SK-N-SH treated with all-trans-retinoic acid at 6 μM for 48 hours (cell line): ENCODE measurements around the gene LRCH4.

Source experiments
- ATAC-seq: fragments of 200-7000 bp; cut with Tn5 transposase; 3 replicates; pipeline ENCODE4 v1.9.1; 2020; ENCODE audit warnings: mild to moderate bottlenecking, moderate library complexity
- BACH2 ChIP-seq: fragments of 250-450 bp; sonication (Bioruptor Pico); IDR thresholded peaks from 2 replicates; pipeline ENCODE4 v1.9.0; 2021; ENCODE audit warnings: mild to moderate bottlenecking, borderline replicate concordance
- CSDC2 ChIP-seq: fragments of 250-450 bp; sonication (Bioruptor Pico); IDR thresholded peaks from 2 replicates; pipeline ENCODE4 v1.5.0; 2020; ENCODE audit warnings: mild to moderate bottlenecking, moderate library complexity
- ISL1 ChIP-seq: fragments of 250-450 bp; sonication (Bioruptor Pico); IDR thresholded peaks from 2 replicates; pipeline ENCODE4 v2.1.2; 2022; ENCODE audit warnings: mild to moderate bottlenecking, moderate library complexity
- OSR1 ChIP-seq: fragments of 250-450 bp; sonication (Bioruptor Pico); IDR thresholded peaks from 2 replicates; pipeline ENCODE4 v1.8.0; 2022; ENCODE audit warnings: moderate library complexity, mild to moderate bottlenecking, inconsistent platforms
- PPARA ChIP-seq: fragments of 250-450 bp; sonication (Bioruptor Pico); IDR thresholded peaks from 2 replicates; pipeline ENCODE4 v1.5.0; 2020; ENCODE audit warnings: mild to moderate bottlenecking, borderline replicate concordance
- RARB ChIP-seq: fragments of 250-450 bp; sonication (Bioruptor Pico); IDR thresholded peaks from 2 replicates; pipeline ENCODE4 v1.8.0; 2021; ENCODE audit warnings: mild to moderate bottlenecking, moderate library complexity
- TOX ChIP-seq: fragments of 250-450 bp; sonication (Bioruptor Pico); IDR thresholded peaks from 2 replicates; pipeline ENCODE4 v1.8.0; 2021; ENCODE audit warnings: mild to moderate bottlenecking, moderate library complexity, borderline replicate concordance
- ZC3H10 ChIP-seq: fragments of 250-450 bp; sonication (Bioruptor Pico); IDR thresholded peaks from 2 replicates; pipeline ENCODE4 v1.5.1; 2021; ENCODE audit warnings: mild to moderate bottlenecking, moderate library complexity
- ZFP3 ChIP-seq: fragments of 250-450 bp; sonication (Bioruptor Pico); IDR thresholded peaks from 2 replicates; pipeline ENCODE4 v1.5.0; 2020; ENCODE audit warnings: mild to moderate bottlenecking, moderate library complexity
- ZNF565 ChIP-seq: fragments of 450-650 bp; formaldehyde crosslinking; conservative IDR thresholded peaks from 2 replicates; pipeline ENCODE4 v1.5.0; 2020; ENCODE audit warnings: low read depth, mild to moderate bottlenecking, moderate library complexity
- ZNF70 ChIP-seq: fragments of 450-650 bp; formaldehyde crosslinking; IDR thresholded peaks from 2 replicates; pipeline ENCODE4 v1.5.0; 2020; ENCODE audit warnings: mild to moderate bottlenecking, moderate library complexity
- TF ChIP-seq, protein P1 (sequence below): fragments of 250-450 bp; sonication (Bioruptor Pico); IDR thresholded peaks from 2 replicates; pipeline ENCODE4 v1.8.0; 2021; ENCODE audit warnings: low read depth, mild to moderate bottlenecking, moderate library complexity, borderline replicate concordance
- TF ChIP-seq, protein P2 (sequence below): fragments of 250-450 bp; sonication (Bioruptor Pico); IDR thresholded peaks from 2 replicates; pipeline ENCODE4 v1.5.1; 2021; ENCODE audit warnings: mild to moderate bottlenecking, moderate library complexity
- TF ChIP-seq, protein P3 (sequence below): fragments of 250-450 bp; sonication (Bioruptor Pico); IDR thresholded peaks from 2 replicates; pipeline ENCODE4 v1.5.1; 2020; ENCODE audit warnings: low read depth, mild to moderate bottlenecking, moderate library complexity
- TF ChIP-seq, protein P4 (sequence below): fragments of 250-450 bp; sonication (Bioruptor Pico); IDR thresholded peaks from 2 replicates; pipeline ENCODE4 v1.5.0; 2020; ENCODE audit warnings: mild to moderate bottlenecking, moderate library complexity
- TF ChIP-seq, protein P5 (sequence below): fragments of 250-450 bp; sonication (Bioruptor Pico); IDR thresholded peaks from 2 replicates; pipeline ENCODE4 v1.8.0; 2020; ENCODE audit warnings: mild to moderate bottlenecking, moderate library complexity, borderline replicate concordance

LRCH4 gene

DNA sequence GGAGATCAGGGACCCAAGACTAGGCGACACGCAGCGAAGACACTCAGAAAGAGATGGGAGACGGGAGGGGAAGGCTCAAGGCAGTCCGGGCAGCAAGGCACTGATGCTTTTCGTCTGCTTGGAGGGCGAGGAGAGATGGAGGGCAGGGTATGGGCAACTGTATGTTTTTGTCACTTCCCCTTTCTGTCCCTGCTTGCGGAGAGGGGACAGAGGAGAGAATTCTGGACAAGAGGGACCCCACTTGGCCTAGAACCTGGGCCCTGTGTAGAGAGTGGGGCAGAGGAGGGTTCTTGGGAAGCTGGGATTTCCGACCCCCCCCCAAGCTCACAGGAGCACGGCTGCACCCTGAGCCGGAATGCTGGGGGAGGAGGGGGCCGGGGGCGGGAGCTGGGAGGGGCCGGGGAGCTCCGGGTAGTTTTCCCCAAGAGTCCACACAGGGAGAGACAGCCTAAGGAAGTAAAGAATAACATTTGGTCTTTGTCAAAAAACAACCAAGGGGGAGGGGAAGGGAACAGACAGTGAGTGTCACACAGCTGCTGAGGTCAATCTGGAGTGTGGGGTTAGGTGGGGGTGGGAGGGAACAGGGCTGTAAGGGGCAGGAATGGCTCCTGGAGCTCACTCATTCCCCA lies 1.8 kb downstream of the LRCH4 start (continued):
- TF ChIP-seq, protein P1, sequence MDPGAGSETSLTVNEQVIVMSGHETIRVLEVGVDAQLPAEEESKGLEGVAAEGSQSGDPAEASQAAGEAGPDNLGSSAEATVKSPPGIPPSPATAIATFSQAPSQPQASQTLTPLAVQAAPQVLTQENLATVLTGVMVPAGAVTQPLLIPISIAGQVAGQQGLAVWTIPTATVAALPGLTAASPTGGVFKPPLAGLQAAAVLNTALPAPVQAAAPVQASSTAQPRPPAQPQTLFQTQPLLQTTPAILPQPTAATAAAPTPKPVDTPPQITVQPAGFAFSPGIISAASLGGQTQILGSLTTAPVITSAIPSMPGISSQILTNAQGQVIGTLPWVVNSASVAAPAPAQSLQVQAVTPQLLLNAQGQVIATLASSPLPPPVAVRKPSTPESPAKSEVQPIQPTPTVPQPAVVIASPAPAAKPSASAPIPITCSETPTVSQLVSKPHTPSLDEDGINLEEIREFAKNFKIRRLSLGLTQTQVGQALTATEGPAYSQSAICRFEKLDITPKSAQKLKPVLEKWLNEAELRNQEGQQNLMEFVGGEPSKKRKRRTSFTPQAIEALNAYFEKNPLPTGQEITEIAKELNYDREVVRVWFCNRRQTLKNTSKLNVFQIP = no peak
- TF ChIP-seq PPARA (CRISPR knock-in tag) (no peak), ISL1 (CRISPR knock-in tag) (no peak), RARB (no peak), TOX (no peak), ZFP3 (CRISPR knock-in tag) (no peak), CSDC2 (CRISPR knock-in tag) (no peak), OSR1 (CRISPR knock-in tag) (no peak), ZC3H10 (CRISPR knock-in tag) (no peak), BACH2 (CRISPR knock-in tag) (no peak)
- TF ChIP-seq, protein P2, sequence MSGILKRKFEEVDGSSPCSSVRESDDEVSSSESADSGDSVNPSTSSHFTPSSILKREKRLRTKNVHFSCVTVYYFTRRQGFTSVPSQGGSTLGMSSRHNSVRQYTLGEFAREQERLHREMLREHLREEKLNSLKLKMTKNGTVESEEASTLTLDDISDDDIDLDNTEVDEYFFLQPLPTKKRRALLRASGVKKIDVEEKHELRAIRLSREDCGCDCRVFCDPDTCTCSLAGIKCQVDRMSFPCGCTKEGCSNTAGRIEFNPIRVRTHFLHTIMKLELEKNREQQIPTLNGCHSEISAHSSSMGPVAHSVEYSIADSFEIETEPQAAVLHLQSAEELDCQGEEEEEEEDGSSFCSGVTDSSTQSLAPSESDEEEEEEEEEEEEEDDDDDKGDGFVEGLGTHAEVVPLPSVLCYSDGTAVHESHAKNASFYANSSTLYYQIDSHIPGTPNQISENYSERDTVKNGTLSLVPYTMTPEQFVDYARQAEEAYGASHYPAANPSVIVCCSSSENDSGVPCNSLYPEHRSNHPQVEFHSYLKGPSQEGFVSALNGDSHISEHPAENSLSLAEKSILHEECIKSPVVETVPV (CRISPR knock-in tag) = no peak
- TF ChIP-seq, protein P3, sequence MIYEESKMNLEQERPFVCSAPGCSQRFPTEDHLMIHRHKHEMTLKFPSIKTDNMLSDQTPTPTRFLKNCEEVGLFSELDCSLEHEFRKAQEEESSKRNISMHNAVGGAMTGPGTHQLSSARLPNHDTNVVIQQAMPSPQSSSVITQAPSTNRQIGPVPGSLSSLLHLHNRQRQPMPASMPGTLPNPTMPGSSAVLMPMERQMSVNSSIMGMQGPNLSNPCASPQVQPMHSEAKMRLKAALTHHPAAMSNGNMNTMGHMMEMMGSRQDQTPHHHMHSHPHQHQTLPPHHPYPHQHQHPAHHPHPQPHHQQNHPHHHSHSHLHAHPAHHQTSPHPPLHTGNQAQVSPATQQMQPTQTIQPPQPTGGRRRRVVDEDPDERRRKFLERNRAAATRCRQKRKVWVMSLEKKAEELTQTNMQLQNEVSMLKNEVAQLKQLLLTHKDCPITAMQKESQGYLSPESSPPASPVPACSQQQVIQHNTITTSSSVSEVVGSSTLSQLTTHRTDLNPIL = no peak
- TF ChIP-seq, all 23 proteins: peak for 0

GRCh38 chr7:100583132-100584053 lies 2.5 kb downstream of the LRCH4 start:
- TF ChIP-seq, protein P4, sequence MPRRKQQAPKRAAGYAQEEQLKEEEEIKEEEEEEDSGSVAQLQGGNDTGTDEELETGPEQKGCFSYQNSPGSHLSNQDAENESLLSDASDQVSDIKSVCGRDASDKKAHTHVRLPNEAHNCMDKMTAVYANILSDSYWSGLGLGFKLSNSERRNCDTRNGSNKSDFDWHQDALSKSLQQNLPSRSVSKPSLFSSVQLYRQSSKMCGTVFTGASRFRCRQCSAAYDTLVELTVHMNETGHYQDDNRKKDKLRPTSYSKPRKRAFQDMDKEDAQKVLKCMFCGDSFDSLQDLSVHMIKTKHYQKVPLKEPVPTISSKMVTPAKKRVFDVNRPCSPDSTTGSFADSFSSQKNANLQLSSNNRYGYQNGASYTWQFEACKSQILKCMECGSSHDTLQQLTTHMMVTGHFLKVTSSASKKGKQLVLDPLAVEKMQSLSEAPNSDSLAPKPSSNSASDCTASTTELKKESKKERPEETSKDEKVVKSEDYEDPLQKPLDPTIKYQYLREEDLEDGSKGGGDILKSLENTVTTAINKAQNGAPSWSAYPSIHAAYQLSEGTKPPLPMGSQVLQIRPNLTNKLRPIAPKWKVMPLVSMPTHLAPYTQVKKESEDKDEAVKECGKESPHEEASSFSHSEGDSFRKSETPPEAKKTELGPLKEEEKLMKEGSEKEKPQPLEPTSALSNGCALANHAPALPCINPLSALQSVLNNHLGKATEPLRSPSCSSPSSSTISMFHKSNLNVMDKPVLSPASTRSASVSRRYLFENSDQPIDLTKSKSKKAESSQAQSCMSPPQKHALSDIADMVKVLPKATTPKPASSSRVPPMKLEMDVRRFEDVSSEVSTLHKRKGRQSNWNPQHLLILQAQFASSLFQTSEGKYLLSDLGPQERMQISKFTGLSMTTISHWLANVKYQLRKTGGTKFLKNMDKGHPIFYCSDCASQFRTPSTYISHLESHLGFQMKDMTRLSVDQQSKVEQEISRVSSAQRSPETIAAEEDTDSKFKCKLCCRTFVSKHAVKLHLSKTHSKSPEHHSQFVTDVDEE (CRISPR knock-in tag) = no peak
- TF ChIP-seq, protein P5, sequence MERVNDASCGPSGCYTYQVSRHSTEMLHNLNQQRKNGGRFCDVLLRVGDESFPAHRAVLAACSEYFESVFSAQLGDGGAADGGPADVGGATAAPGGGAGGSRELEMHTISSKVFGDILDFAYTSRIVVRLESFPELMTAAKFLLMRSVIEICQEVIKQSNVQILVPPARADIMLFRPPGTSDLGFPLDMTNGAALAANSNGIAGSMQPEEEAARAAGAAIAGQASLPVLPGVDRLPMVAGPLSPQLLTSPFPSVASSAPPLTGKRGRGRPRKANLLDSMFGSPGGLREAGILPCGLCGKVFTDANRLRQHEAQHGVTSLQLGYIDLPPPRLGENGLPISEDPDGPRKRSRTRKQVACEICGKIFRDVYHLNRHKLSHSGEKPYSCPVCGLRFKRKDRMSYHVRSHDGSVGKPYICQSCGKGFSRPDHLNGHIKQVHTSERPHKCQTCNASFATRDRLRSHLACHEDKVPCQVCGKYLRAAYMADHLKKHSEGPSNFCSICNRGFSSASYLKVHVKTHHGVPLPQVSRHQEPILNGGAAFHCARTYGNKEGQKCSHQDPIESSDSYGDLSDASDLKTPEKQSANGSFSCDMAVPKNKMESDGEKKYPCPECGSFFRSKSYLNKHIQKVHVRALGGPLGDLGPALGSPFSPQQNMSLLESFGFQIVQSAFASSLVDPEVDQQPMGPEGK (CRISPR knock-in tag) = no peak
- TF ChIP-seq ZC3H10 (CRISPR knock-in tag) (no peak), ZNF70 (CRISPR knock-in tag) (no peak)
- TF ChIP-seq, protein P2 (CRISPR knock-in tag) = no peak
- TF ChIP-seq, all 23 proteins: peak for 0

GRCh38 chr7:100582650-100583049 lies 3.3 kb downstream of the LRCH4 start:
- no peak for TF ChIP-seq ZNF70 (CRISPR knock-in tag)
- no peak for TF ChIP-seq ZC3H10 (CRISPR knock-in tag)
- TF ChIP-seq ZNF565 (CRISPR knock-in tag) = no peak
- no peak for ATAC-seq

More at GRCh38 chr7:100583132-100584053, 2.5 kb downstream of the LRCH4 start:
- ATAC-seq = no peak
